A673 (cell line): Measurements from ENCODE around the gene ZCWPW2. TPM values are rescaled to one million over a fixed set of nuclear protein-coding genes. Genes with fewer than 3 reads are reported as not detected.

Source experiments
- BruUV-seq: library from RNA; stranded (reverse); fragments of 400-500 nt; replicated peaks from 2 replicates; lab custom pipeline; 2021; lab: Mats Ljungman, UMichigan
- CTCF ChIA-PET: fragments of 300-600 bp; sonication (Branson Sonifier 250); formaldehyde crosslinking; loops from one replicate; lab custom pipeline; 2022; ENCODE audit warnings: antibody characterized with exemption; lab: Charles Lee
- POLR2A ChIA-PET: fragments of 300-600 bp; sonication (Branson Sonifier 250); formaldehyde crosslinking; loops from one replicate; lab custom pipeline; 2022; ENCODE audit warnings: antibody characterized with exemption; ENCODE audit not compliant: low non-redundant PET; lab: Charles Lee
- DNase-seq: peaks from one replicate; pipeline ENCODE4 v3.0.0-alpha.2; 2015; ENCODE audit warnings: low spot score
- H3K27ac ChIP-seq: fragments of 200-600 bp; sonication (generic); 2 replicates; pipeline ENCODE4 v1.5.1; 2016; ENCODE audit warnings: mixed run types, low read depth, mild to moderate bottlenecking, mixed read lengths, antibody characterized with exemption, low read length; ENCODE audit not compliant: poor library complexity, severe bottlenecking
- H3K27me3 ChIP-seq: fragments of 200-600 bp; sonication (generic); replicated peaks from 2 replicates; pipeline ENCODE4 v1.6.1; 2017; ENCODE audit warnings: mixed run types, low read depth, mild to moderate bottlenecking, mixed read lengths, antibody characterized with exemption, low read length; ENCODE audit not compliant: insufficient read depth, poor library complexity
- H3K36me3 ChIP-seq: fragments of 200-600 bp; sonication (generic); 2 replicates; pipeline ENCODE4 v1.6.1; 2016; ENCODE audit warnings: mixed run types, mild to moderate bottlenecking, mixed read lengths, antibody characterized with exemption, low read length; ENCODE audit not compliant: insufficient read depth, poor library complexity, severe bottlenecking
- H3K4me1 ChIP-seq: fragments of 200-600 bp; sonication (generic); 2 replicates; pipeline ENCODE4 v1.6.1; 2017; ENCODE audit warnings: mixed run types, mild to moderate bottlenecking, mixed read lengths, antibody characterized with exemption, low read length; ENCODE audit not compliant: insufficient read depth, poor library complexity, severe bottlenecking
- H3K4me3 ChIP-seq: fragments of 200-600 bp; sonication (generic); 2 replicates; pipeline ENCODE4 v1.5.1; 2016; ENCODE audit warnings: low read depth, mixed run types, mild to moderate bottlenecking, mixed read lengths, low read length; ENCODE audit not compliant: poor library complexity, severe bottlenecking
- H3K9me3 ChIP-seq: fragments of 200-600 bp; sonication (generic); 2 replicates; pipeline ENCODE4 v1.6.1; 2016; ENCODE audit warnings: mixed run types, low read depth, mild to moderate bottlenecking, mixed read lengths, antibody characterized with exemption, low read length; ENCODE audit not compliant: poor library complexity, severe bottlenecking
- CTCF ChIP-seq: fragments of 300-800, 200-600 bp; sonication (generic); conservative IDR thresholded peaks from 2 replicates; pipeline ENCODE4 v1.5.1; 2017; ENCODE audit warnings: low read depth, mild to moderate bottlenecking, antibody characterized with exemption, low read length, moderate library complexity, mixed read lengths
- EZH2 ChIP-seq: fragments of 200-600 bp; sonication (generic); IDR thresholded peaks from 2 replicates; pipeline ENCODE4 v1.6.1; 2017; ENCODE audit warnings: borderline replicate concordance, low read depth, mild to moderate bottlenecking, mixed read lengths, antibody characterized with exemption, low read length; ENCODE audit not compliant: poor library complexity, severe bottlenecking
- intact Hi-C: fragments of 100-400 bp; cut with micrococcal nuclease; formaldehyde crosslinking; loops from one replicate; pipeline ENCODE4 v1.10.0; 2022; ENCODE audit not compliant: unreplicated experiment
- total RNA-seq: library from RNA; stranded (reverse); gene quantifications from 2 replicates; pipeline ENCODE4 v1.2.3, GENCODE V29; 2021

Gene ZCWPW2
- total RNA-seq, 1 experiment from 2014 or later, result not detected

- no TSS peak for BruUV-seq
- POLR2A ChIA-PET, result no interaction called here
- Histone ChIP-seq H3K4me1 (peaks cover 18% of the 10 kb centered on the region), H3K27me3 (no peaks in the 10 kb centered on the region), H3K4me3 (no peak overlapping the region), H3K9me3 (no peaks in the 10 kb centered on the region), H3K27ac (no peak overlapping the region), H3K36me3 (no peaks in the 10 kb centered on the region)
- CTCF ChIA-PET, result no interaction called here
- no peak for DNase-seq
- intact Hi-C loops, result no loop called here
- TF ChIP-seq EZH2 (no peak), CTCF (no peak)
Observed at GRCh38 chr3:28300345-28300962, 48.1 kb upstream of the ZCWPW2 start.

- Histone ChIP-seq H3K36me3 (no peaks in the 10 kb centered on the region), H3K4me3 (no peak overlapping the region), H3K27me3 (no peaks in the 10 kb centered on the region), H3K4me1 (peaks cover 5% of the 10 kb centered on the region), H3K27ac (no peak overlapping the region), H3K9me3 (no peaks in the 10 kb centered on the region)
- no peak for TF ChIP-seq CTCF
- no peak for TF ChIP-seq EZH2
- DNase-seq, result no peak
- ChIA-PET POLR2A (no interaction called here), CTCF (no interaction called here)
- intact Hi-C loops, result no loop called here
- BruUV-seq, result no TSS peak
Observed at GRCh38 chr3:28301688-28302087, 46.8 kb upstream of the ZCWPW2 start.

- no TSS peak for BruUV-seq
- ChIA-PET CTCF (no interaction called here), POLR2A (no interaction called here)
- no peaks in the 10 kb centered on the region for H3K4me1 ChIP-seq
- H3K36me3 ChIP-seq, result no peaks in the 10 kb centered on the region
- intact Hi-C loops, result no loop called here
- no peaks in the 10 kb centered on the region for H3K9me3 ChIP-seq
- no peak for DNase-seq
- H3K27me3 ChIP-seq, result no peaks in the 10 kb centered on the region
- TF ChIP-seq EZH2, result no peak
- no peak for TF ChIP-seq CTCF
- no peak overlapping the region for H3K27ac ChIP-seq
- H3K4me3 ChIP-seq, result no peak overlapping the region
Observed at GRCh38 chr3:28308196-28308595, 40.3 kb upstream of the ZCWPW2 start.
